GM12801 (cell line): Measurements from ENCODE around the gene PATE1.

Experiments
- TF ChIP-seq, protein P1 (sequence below): IDR thresholded peaks from one replicate; pipeline ENCODE4 v1.5.1; 2011; ENCODE audit warnings: control low read depth; ENCODE audit not compliant: insufficient read length; ENCODE audit errors: extremely low read depth

PATE1 gene

DNA sequence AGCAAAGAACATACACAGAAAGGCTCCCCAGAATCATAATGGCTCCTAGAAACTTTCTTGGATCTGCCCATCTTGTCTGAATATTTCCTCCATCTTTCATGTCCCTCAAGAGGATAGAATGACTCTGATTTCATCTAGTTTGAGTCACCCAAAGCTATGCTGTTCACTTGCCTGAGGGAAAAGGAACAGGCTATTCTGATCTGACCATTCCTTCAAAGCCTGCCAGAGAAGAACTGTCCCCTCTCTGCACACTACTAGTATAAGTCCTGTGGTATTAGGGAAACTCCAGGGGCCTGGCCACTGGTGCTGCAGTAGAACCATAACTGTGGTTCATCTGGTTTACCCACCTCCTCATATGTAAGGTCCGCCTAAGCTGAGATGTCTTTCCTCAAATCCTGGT lies 2.4 kb upstream of the PATE1 start:
- TF ChIP-seq, protein P1, sequence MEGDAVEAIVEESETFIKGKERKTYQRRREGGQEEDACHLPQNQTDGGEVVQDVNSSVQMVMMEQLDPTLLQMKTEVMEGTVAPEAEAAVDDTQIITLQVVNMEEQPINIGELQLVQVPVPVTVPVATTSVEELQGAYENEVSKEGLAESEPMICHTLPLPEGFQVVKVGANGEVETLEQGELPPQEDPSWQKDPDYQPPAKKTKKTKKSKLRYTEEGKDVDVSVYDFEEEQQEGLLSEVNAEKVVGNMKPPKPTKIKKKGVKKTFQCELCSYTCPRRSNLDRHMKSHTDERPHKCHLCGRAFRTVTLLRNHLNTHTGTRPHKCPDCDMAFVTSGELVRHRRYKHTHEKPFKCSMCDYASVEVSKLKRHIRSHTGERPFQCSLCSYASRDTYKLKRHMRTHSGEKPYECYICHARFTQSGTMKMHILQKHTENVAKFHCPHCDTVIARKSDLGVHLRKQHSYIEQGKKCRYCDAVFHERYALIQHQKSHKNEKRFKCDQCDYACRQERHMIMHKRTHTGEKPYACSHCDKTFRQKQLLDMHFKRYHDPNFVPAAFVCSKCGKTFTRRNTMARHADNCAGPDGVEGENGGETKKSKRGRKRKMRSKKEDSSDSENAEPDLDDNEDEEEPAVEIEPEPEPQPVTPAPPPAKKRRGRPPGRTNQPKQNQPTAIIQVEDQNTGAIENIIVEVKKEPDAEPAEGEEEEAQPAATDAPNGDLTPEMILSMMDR = no peak

DNA sequence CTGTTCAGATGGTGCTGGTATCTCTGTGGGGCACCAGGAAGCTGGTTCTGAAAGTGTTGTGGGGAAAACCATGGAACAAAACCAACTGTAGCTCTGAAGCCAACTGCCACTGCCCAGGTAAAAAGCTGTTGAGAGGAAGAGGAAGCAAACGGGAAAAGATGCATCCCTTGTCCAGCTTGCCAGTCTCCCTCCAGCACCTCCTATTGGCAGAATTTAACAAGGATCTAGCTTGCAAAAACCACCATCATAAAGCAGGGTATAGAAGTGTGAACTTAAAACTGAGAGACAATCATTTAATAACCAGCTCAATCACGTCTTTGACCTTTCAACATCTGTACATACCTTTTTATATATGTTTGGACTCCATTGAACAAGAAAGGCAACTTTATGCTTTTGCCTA lies 4.5 kb downstream of the PATE1 start:
- TF ChIP-seq, protein P1 = no peak

DNA sequence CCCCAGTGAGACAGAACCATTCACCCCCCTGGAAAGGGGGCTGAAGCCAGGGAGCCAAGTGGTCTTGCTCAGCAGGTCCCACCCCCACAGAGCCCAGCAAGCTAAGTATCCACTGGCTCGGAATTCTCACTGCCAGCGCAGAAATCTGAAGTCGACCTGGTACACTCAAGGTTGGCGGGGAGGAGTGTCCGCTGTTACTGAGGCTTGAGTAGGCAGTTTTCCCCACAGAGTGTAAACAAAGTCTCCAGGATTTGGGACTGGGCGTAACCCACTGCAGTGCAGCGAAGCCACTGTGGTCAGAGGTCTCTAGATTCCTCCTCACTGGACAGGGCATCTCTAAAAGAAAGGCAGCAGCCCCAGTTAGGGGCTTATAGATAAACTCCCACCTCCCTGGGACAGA lies 10.0 kb downstream of the PATE1 start:
- TF ChIP-seq, protein P1 = no peak

DNA sequence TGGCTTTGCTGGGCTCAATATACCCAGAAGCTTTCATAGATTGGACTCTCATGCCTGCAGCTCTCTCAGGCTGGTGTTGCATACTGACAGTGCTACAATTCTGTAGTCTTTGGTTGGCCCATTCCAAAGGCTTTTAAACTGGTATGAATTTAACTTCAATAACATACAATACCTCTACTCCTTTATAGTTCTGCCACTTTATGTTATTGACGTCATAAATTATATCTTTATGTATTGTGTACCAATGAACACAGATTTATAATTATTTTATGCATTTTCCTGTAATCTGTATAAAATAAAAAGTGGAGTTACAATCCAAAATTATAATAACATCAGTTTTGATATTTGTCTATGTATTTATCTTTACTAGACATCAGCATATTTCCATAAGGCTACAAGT lies 16.4 kb downstream of the PATE1 start:
- TF ChIP-seq, protein P1 = no peak

DNA sequence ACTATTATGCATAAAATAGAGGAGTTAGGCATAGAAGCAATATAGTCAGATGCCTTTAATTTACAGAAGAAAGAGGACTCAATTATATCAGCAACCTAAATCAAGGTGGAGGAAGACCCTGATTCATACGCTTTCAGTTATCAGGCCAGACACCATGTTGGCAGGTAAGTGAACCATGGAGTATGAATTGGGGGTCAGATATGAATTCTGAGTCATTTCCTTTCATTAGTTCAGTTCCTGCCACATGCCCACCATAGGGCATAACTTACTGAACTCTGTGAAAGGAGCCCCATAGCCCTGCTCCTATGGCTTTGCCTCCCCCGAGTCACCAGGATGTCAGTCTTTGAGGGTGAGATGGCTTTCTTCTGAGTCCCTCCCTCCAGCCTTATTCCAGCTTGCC lies 17.4 kb downstream of the PATE1 start:
- TF ChIP-seq, protein P1 = no peak

DNA sequence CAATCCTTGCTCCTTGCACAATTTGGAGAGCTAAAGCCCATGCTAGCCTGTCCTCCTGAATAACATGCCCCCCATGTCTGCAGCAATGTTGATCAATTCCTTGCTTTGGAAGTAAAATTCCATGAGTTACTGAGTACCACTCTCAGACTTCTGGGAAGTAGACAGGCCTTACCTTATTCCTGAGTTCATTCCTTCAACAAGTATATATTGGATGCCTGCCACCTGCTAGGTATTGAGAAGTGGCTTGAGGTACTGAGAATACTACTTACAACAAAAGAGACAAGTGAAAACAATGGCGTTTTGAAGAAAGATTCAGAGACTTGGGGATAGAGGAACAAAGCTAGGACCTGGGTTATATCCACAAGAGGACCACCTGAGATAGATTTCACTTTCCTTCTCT lies 20.2 kb downstream of the PATE1 start:
- TF ChIP-seq, protein P1 = no peak

DNA sequence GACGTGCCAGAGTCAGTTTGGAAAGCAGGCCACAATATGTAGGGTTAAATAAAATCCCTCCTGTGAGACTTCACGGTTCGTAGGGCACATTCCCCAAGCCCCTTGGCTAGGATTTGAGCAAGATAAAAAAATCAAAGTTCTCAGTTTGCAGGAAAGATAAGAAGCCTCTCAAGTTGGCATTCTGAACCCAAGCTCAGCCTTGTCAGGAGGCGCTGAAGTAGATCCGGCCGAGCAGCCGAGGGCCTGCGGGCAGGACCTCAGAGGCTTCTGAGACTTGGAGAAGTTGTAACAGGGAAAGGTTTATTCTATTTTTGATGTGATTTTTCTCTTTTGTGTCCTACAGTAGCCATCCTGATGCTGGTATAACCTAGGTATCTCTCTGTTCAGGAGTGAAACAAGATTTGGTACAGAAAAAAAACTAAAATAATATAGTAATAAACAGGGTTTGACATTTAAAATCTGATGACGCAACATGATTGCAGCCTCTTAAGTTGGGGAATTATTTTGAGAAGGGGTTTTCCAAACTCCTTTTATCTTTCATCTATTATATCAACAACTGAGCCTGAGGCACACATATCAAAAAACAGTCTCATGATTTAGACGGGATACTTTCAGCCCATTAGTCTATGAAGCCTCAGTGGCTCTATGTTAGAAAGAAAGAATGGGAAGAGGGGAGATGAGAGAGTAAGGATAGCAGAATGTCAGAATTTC lies 22.4 kb downstream of the PATE1 start:
- TF ChIP-seq, protein P1 = no peak
